ENCODE results near the gene CDC16.

DNA sequence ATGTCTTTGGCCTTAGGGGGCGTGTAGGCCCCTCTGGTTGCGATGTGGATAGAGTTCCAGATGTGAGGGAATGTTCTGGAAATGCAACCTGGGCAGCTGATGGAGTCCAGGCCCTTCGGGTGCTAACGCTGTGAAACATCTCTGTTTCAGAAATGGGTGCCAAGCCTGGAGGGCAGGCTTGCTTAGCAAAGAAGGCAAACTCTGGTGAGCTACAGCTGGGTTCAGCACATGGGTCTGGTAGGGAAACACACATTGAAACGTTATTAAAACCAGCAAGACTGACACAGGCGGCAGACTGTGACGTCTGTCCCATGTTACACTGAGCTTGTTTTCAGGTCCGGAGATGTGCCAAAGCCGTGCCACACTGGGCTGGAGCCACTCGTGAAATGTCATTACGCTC, 8.6 kb upstream of the CDC16 start:
- TF ChIP-seq, protein P1, sequence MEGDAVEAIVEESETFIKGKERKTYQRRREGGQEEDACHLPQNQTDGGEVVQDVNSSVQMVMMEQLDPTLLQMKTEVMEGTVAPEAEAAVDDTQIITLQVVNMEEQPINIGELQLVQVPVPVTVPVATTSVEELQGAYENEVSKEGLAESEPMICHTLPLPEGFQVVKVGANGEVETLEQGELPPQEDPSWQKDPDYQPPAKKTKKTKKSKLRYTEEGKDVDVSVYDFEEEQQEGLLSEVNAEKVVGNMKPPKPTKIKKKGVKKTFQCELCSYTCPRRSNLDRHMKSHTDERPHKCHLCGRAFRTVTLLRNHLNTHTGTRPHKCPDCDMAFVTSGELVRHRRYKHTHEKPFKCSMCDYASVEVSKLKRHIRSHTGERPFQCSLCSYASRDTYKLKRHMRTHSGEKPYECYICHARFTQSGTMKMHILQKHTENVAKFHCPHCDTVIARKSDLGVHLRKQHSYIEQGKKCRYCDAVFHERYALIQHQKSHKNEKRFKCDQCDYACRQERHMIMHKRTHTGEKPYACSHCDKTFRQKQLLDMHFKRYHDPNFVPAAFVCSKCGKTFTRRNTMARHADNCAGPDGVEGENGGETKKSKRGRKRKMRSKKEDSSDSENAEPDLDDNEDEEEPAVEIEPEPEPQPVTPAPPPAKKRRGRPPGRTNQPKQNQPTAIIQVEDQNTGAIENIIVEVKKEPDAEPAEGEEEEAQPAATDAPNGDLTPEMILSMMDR (IDR thresholded peaks at IDR 0.05; ENCODE audit: poor library complexity), result no peak
- no peak for TF ChIP-seq EZH2 (IDR thresholded peaks at IDR 0.05; ENCODE audit: borderline replicate concordance)

Measured in hepatocyte (in vitro differentiated cells).